ENCODE measurements around the gene CA10. TPM values are rescaled to one million over a fixed set of nuclear protein-coding genes. Genes with fewer than 3 reads are reported as not detected.

CA10 gene
- total and polyA plus RNA-seq, 2 experiments from 2014 or later = 0.92 to 1.5 TPM

DNA sequence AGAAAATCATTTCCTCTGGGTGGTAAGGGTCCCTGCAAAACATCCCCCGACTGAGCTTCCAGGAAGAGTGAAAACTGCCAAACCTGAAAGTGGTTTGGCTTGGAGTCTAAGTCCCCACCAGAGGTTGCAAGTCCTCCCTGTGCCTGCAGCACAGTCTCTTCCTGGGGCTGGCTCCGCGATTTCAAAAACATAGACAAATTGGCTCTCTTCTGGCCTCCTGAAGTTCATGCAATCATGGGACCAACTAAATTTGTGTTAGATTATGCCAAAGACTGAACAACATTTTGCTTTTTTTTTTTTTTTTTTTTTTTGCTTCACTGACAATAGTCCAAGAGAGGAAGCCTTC is 447.9 kb downstream of the CA10 start:
- Mint-ChIP-seq H3K4me1 (no peaks in the 10 kb centered on the region), H3K4me3 (no peak overlapping the region), H3K27ac (no peak overlapping the region), H3K9me3 (no peaks in the 10 kb centered on the region), H3K27me3 (ENCODE audit: insufficient read depth, low read depth, poor library complexity) (peaks cover 2% of the 10 kb centered on the region), H3K36me3 (ENCODE audit: low read depth) (no peaks in the 10 kb centered on the region)
- no peak overlapping the region for H3K27ac ChIP-seq (ENCODE audit: low read depth)
- TF ChIP-seq REST (IDR thresholded peaks at IDR 0.05; ENCODE audit: unreplicated experiment) = no peak
- no peak for TF ChIP-seq EZH2 (IDR thresholded peaks at IDR 0.05; ENCODE audit: low read depth, unreplicated experiment)
- TF ChIP-seq JUNB (IDR thresholded peaks at IDR 0.05; ENCODE audit: unreplicated experiment) = no peak
- no peak for TF ChIP-seq ZNF114 (CRISPR knock-in tag; IDR thresholded peaks at IDR 0.05)
- no peak for TF ChIP-seq ZNF331 (CRISPR knock-in tag; IDR thresholded peaks at IDR 0.05; ENCODE audit: low read depth)
- no peak for TF ChIP-seq CREB1 (CRISPR knock-in tag; IDR thresholded peaks at IDR 0.05; ENCODE audit: low read depth)
- TF ChIP-seq POLR2AphosphoS5 (IDR thresholded peaks at IDR 0.05; ENCODE audit: low read depth) = no peak
- no peak for TF ChIP-seq EZH2phosphoT487 (IDR thresholded peaks at IDR 0.05; ENCODE audit: unreplicated experiment)
- TF ChIP-seq CTCF (conservative IDR thresholded peaks at IDR 0.05; ENCODE audit: low read depth in 2 of 2) = no peak
- TF ChIP-seq, protein P1, sequence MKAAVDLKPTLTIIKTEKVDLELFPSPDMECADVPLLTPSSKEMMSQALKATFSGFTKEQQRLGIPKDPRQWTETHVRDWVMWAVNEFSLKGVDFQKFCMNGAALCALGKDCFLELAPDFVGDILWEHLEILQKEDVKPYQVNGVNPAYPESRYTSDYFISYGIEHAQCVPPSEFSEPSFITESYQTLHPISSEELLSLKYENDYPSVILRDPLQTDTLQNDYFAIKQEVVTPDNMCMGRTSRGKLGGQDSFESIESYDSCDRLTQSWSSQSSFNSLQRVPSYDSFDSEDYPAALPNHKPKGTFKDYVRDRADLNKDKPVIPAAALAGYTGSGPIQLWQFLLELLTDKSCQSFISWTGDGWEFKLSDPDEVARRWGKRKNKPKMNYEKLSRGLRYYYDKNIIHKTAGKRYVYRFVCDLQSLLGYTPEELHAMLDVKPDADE (IDR thresholded peaks at IDR 0.05) = no peak
- TF ChIP-seq NANOG (IDR thresholded peaks at IDR 0.05; ENCODE audit: borderline replicate concordance) = no peak
- TF ChIP-seq, protein P2, sequence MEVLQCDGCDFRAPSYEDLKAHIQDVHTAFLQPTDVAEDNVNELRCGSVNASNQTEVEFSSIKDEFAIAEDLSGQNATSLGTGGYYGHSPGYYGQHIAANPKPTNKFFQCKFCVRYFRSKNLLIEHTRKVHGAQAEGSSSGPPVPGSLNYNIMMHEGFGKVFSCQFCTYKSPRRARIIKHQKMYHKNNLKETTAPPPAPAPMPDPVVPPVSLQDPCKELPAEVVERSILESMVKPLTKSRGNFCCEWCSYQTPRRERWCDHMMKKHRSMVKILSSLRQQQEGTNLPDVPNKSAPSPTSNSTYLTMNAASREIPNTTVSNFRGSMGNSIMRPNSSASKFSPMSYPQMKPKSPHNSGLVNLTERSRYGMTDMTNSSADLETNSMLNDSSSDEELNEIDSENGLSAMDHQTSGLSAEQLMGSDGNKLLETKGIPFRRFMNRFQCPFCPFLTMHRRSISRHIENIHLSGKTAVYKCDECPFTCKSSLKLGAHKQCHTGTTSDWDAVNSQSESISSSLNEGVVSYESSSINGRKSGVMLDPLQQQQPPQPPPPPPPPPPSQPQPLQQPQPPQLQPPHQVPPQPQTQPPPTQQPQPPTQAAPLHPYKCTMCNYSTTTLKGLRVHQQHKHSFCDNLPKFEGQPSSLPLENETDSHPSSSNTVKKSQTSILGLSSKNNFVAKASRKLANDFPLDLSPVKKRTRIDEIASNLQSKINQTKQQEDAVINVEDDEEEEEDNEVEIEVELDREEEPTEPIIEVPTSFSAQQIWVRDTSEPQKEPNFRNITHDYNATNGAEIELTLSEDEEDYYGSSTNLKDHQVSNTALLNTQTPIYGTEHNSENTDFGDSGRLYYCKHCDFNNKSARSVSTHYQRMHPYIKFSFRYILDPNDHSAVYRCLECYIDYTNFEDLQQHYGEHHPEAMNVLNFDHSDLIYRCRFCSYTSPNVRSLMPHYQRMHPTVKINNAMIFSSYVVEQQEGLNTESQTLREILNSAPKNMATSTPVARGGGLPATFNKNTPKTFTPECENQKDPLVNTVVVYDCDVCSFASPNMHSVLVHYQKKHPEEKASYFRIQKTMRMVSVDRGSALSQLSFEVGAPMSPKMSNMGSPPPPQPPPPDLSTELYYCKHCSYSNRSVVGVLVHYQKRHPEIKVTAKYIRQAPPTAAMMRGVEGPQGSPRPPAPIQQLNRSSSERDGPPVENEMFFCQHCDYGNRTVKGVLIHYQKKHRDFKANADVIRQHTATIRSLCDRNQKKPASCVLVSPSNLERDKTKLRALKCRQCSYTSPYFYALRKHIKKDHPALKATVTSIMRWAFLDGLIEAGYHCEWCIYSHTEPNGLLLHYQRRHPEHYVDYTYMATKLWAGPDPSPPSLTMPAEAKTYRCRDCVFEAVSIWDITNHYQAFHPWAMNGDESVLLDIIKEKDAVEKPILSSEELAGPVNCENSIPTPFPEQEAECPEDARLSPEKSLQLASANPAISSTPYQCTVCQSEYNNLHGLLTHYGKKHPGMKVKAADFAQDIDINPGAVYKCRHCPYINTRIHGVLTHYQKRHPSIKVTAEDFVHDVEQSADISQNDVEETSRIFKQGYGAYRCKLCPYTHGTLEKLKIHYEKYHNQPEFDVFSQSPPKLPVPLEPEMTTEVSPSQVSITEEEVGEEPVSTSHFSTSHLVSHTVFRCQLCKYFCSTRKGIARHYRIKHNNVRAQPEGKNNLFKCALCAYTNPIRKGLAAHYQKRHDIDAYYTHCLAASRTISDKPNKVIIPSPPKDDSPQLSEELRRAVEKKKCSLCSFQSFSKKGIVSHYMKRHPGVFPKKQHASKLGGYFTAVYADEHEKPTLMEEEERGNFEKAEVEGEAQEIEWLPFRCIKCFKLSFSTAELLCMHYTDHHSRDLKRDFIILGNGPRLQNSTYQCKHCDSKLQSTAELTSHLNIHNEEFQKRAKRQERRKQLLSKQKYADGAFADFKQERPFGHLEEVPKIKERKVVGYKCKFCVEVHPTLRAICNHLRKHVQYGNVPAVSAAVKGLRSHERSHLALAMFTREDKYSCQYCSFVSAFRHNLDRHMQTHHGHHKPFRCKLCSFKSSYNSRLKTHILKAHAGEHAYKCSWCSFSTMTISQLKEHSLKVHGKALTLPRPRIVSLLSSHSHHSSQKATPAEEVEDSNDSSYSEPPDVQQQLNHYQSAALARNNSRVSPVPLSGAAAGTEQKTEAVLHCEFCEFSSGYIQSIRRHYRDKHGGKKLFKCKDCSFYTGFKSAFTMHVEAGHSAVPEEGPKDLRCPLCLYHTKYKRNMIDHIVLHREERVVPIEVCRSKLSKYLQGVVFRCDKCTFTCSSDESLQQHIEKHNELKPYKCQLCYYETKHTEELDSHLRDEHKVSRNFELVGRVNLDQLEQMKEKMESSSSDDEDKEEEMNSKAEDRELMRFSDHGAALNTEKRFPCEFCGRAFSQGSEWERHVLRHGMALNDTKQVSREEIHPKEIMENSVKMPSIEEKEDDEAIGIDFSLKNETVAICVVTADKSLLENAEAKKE (CRISPR knock-in tag; IDR thresholded peaks at IDR 0.05) = no peak
- no peak for TF ChIP-seq STAT1 (IDR thresholded peaks at IDR 0.05; ENCODE audit: unreplicated experiment)
- no peaks in the 10 kb centered on the region for H3K36me3 ChIP-seq (ENCODE audit: insufficient read depth)
- no peak overlapping the region for H3K4me2 ChIP-seq
- H3K4me1 ChIP-seq (ENCODE audit: insufficient read depth) = no peaks in the 10 kb centered on the region
- no peaks in the 10 kb centered on the region for H3K27me3 ChIP-seq (ENCODE audit: insufficient read depth)
- no peaks in the 10 kb centered on the region for H4K20me1 ChIP-seq (replicated peaks; ENCODE audit: insufficient read depth)
- H3F3A ChIP-seq (replicated peaks; ENCODE audit: low read depth) = no peaks in the 10 kb centered on the region
- DNase-seq (ENCODE audit: low spot score) = no peak
- no peaks in the 10 kb centered on the region for H3K79me2 ChIP-seq (replicated peaks; ENCODE audit: insufficient read depth)
- H3K9me2 ChIP-seq (ENCODE audit: insufficient read depth) = peaks cover 6% of the 10 kb centered on the region; the same call in 1 of the 2 replicates
- no peak for ATAC-seq
- H2AFZ ChIP-seq = no peak overlapping the region
- H3K4me3 ChIP-seq = no peak overlapping the region

All from GM23338 (cell line).